Thoracic aorta (tissue), 2 donors: ENCODE measurements around the gene TWSG1. TPM values are rescaled to one million over a fixed set of nuclear protein-coding genes. Genes with fewer than 3 reads are reported as not detected.

Experiments used
- ATAC-seq: fragments of 150-250 bp; one replicate; pipeline ENCODE4 v1.8.0; 2017; ENCODE audit warnings: low read depth; ENCODE audit not compliant: insufficient number of reproducible peaks, low FRiP score
- DNase-seq: peaks from one replicate; pipeline ENCODE4 v3.0.0-alpha.2; 2020; ENCODE audit warnings: low spot score
- H3K27ac ChIP-seq, 2 donors: fragments of 200-600 bp; sonication (generic); 1 replicate in 1 of 2; 2 replicates in 1 of 2; pipeline ENCODE4 v1.5.1; 2016; ENCODE audit warnings: mild to moderate bottlenecking in 2 of 2, moderate library complexity in 2 of 2
- H3K27me3 ChIP-seq: fragments of 200-600 bp; sonication (generic); replicated peaks from 2 replicates; pipeline ENCODE4 v1.6.0; 2016; ENCODE audit warnings: mild to moderate bottlenecking; ENCODE audit not compliant: insufficient read depth
- H3K36me3 ChIP-seq: fragments of 200-600 bp; sonication (generic); one replicate; pipeline ENCODE4 v1.5.1; 2016
- H3K4me1 ChIP-seq, 2 donors: fragments of 200-600 bp; sonication (generic); 1 replicate in 1 of 2; 2 replicates in 1 of 2; pipeline versions ENCODE4 v1.5.1 to v1.6.0; 2016; ENCODE audit warnings: low read depth in 2 of 2, mild to moderate bottlenecking in 1 of 2; ENCODE audit not compliant: control insufficient read depth in 1 of 2
- H3K4me3 ChIP-seq: fragments of 200-600 bp; sonication (generic); 2 replicates; pipeline ENCODE4 v1.5.1; 2016; ENCODE audit warnings: mild to moderate bottlenecking
- H3K9me3 ChIP-seq: fragments of 200-600 bp; sonication (generic); 2 replicates; pipeline ENCODE4 v1.5.1; 2016
- CTCF ChIP-seq: fragments of 200-600 bp; sonication (generic); IDR thresholded peaks from one replicate; pipeline ENCODE4 v1.5.1; 2019; ENCODE audit warnings: antibody characterized with exemption
- total RNA-seq, 2 donors: library from RNA; depleted of rRNA; stranded (reverse); fragments of >200 nt; gene quantifications; one replicate each; pipeline versions ENCODE4 v1.1.0 to v1.2.3, GENCODE V29; 2016

The TWSG1 gene
- total RNA-seq, 2 donors from 2014 or later = 107 to 130 TPM

- no peak for TF ChIP-seq CTCF
- ATAC-seq (no peak), DNase-seq (no peak)
- no peaks in the 10 kb centered on the region for H3K4me1 ChIP-seq
- no peaks in the 10 kb centered on the region for H3K36me3 ChIP-seq
- no peak overlapping the region for H3K27ac ChIP-seq
- H3K27me3 ChIP-seq = no peaks in the 10 kb centered on the region
- H3K4me3 ChIP-seq = no peak overlapping the region
- no peaks in the 10 kb centered on the region for H3K9me3 ChIP-seq
Measured at GRCh38 chr18:9319333-9319732, 15.2 kb upstream of the TWSG1 start.

- H3K4me1 ChIP-seq = no peaks in the 10 kb centered on the region
- H3K36me3 ChIP-seq = no peaks in the 10 kb centered on the region
- no peak overlapping the region for H3K27ac ChIP-seq
- no peaks in the 10 kb centered on the region for H3K27me3 ChIP-seq
- no peak for TF ChIP-seq CTCF
- no peak overlapping the region for H3K4me3 ChIP-seq
- H3K9me3 ChIP-seq = no peaks in the 10 kb centered on the region
- ATAC-seq (no peak), DNase-seq (no peak)
Measured at GRCh38 chr18:9321017-9321452, 13.5 kb upstream of the TWSG1 start.

GRCh38 chr18:9321736-9322135 lies 12.8 kb upstream of the TWSG1 start:
- no peak for TF ChIP-seq CTCF
- H3K27ac ChIP-seq = no peak overlapping the region
- no peak for DNase-seq
- no peak for ATAC-seq
- no peaks in the 10 kb centered on the region for H3K27me3 ChIP-seq
- H3K36me3 ChIP-seq = no peaks in the 10 kb centered on the region
- H3K9me3 ChIP-seq = no peaks in the 10 kb centered on the region
- no peak overlapping the region for H3K4me3 ChIP-seq
- H3K4me1 ChIP-seq = no peaks in the 10 kb centered on the region

- TF ChIP-seq CTCF = no peak
- Histone ChIP-seq H3K36me3 (no peaks in the 10 kb centered on the region), H3K27me3 (no peaks in the 10 kb centered on the region), H3K27ac (no peak overlapping the region), H3K9me3 (no peaks in the 10 kb centered on the region), H3K4me3 (no peak overlapping the region), H3K4me1 (no peaks in the 10 kb centered on the region)
- no peak for ATAC-seq
- DNase-seq = no peak
Measured at GRCh38 chr18:9322744-9323143, 11.8 kb upstream of the TWSG1 start.

GRCh38 chr18:9323750-9324445 lies 10.7 kb upstream of the TWSG1 start:
- DNase-seq = no peak
- Histone ChIP-seq H3K4me1 (no peaks in the 10 kb centered on the region), H3K4me3 (no peak overlapping the region), H3K9me3 (peaks cover 5% of the 10 kb centered on the region), H3K27ac (no peak overlapping the region), H3K27me3 (no peaks in the 10 kb centered on the region), H3K36me3 (no peaks in the 10 kb centered on the region)
- TF ChIP-seq CTCF = no peak
- no peak for ATAC-seq
